Measurements from ENCODE around the gene EPB41L3.
"Not testable (repeated sequence)": the region's sequence is repeated elsewhere in the genome, so short reads cannot be mapped to it uniquely, and the experiment has no call there.

The EPB41L3 gene

GRCh38 chr18:5543773-5544389 lies at the start of gene EPB41L3:
Gene EPB41L3, minus strand, starts transcription at chr18:5543997. Its CDS starts 54,814 bp downstream, at chr18:5489183.
- no peak for DNase-seq

GRCh38 chr18:5588529-5588928 lies 44.7 kb upstream of the EPB41L3 start:
- DNase-seq, result no peak

GRCh38 chr18:5585653-5586052 lies 41.9 kb upstream of the EPB41L3 start:
- DNase-seq, result no peak

DNA sequence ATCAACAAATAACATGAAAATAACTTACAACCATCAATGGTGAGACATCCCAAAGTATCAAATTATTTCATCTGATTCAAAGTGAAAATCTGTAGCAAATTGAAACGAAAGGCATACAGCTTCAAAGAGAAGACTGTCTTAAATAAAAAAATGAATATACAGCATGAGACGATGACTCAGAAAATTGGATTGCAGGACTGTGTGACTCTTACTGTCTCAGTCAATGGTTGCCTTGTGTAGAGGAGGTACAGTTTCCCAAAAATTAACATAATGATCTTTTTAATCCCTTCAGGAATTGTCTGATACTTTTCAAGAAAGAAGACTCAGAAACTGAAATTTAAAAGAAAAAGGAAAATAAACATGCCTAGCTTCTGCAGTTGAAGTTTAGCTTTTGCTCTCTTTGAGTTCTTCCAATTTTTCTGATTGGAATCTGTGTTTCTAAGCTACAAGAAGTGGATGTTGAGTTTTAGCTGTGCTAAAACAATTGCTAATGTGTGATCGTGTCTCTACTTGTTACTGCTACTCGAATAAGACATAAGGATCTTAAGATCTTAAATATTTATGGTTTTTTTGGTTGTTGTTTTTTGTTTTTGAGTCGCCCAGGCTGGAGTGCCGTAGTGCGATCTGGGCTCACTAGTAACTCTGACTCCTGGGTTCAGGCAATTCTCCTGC lies 41.1 kb upstream of the EPB41L3 start:
- DNase-seq, result no peak

- DNase-seq, result no peak
These were observed 39.3 kb upstream of the EPB41L3 start for GRCh38 chr18:5582849-5583681.

- DNase-seq, result no peak
These were observed 38.3 kb upstream of the EPB41L3 start for GRCh38 chr18:5582076-5582475.

DNA sequence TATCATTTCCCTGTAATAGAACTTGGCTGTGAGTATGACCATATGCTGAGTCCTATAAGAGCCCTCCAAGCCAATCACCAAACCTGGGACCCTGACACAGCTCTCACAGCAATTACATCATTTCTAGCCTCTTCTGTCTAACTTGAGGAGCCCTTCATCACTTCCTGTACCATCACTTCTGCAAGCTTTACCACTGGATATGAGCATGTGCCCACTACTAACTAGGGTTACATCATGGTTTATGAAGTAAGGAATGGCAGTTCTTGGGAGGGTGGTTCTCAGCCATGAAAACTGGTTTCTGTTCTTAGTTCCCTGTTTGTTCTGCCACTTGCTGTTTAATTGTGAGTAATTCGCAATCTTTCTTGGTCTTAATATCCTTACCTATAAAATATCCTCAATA lies 31.0 kb upstream of the EPB41L3 start:
- DNase-seq, result no peak

DNA sequence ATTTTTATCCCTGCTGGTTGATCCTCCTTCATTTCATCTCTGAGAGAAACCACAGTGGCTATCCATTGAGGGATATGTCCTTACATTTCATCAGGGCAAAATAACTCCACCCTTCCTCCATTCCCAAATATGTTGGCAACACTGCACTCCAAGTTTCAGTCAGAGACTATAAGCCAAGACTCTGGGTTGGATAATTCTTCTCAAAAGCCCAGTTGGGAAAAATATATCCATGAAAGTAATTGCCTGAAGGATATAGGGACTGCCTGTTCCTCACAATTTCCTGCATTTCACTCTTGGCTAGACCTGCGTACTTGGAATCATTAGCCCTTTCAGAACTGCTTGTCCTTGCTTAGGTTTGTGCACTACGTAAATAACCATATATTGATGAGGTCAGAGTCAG lies 27.9 kb upstream of the EPB41L3 start:
- DNase-seq, result no peak

DNA sequence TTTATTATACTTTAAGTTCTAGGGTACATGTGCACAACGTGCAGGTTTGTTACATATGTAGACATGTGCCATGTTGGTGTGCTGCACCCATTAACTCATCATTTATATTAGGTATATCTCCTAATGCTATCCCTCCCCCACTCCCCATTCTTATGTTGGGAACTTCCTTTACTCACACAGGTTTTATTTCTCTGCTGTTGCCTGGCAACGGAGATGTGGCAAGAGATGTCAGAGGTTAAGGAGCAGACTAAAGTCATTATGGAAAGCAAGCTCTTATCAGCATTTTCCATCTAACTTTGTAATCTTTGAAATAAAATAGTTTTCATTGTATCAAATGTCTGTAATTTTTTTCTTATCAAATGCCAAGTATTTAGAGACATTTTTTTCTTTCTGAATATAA lies 26.8 kb upstream of the EPB41L3 start:
- not testable (repeated sequence) for DNase-seq

- DNase-seq, result no peak
These were observed 24.6 kb upstream of the EPB41L3 start for GRCh38 chr18:5568416-5568815.

DNA sequence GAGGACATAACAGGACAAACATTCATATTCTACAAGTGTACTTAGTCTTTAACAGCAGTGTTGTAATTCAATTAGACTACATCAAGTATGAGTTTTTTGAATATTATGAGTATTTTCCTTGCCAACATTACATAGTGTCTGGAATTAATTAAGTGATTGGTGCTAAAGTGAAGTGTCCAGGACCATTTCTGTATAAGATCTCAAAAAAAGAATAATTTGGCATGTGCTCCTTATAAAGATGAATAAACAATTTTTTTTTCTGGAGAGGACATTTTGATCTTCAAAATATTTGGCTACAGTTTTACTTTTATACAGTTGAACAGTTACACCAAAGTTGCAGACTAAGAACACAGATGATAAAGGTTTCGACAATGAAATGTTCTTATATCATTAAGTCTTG lies 15.1 kb upstream of the EPB41L3 start:
- DNase-seq, result no peak

DNA sequence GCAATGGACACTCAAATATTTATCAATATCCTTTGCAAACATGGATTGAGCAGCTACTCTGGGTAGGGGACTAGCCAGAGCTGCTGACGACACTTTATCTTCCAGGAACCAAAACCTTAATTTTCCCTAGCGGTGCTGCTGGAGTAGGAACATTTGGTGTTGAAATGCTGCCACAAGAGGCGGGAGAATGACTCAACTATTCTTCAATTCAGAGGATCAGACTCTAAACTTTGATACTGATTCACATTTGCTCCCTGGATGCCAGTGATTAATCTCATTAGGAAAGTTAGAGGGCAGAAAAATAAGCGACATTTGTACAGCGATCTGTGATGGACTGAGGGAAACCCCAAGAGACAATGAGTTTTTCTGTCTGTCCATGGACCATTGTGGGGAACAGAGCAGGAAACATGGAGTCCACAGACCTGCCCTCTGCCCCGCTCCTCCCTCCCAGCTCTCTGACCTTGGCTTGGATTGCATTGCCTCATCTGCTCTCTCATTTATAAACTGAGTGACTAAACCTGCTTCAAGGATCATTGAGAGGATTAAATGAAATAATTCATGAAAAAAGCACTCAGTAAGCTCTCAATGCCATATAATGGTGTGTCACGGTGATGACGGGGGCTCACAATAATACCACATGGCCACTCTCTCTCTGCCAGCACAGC lies 12.6 kb upstream of the EPB41L3 start:
- DNase-seq, result no peak

DNA sequence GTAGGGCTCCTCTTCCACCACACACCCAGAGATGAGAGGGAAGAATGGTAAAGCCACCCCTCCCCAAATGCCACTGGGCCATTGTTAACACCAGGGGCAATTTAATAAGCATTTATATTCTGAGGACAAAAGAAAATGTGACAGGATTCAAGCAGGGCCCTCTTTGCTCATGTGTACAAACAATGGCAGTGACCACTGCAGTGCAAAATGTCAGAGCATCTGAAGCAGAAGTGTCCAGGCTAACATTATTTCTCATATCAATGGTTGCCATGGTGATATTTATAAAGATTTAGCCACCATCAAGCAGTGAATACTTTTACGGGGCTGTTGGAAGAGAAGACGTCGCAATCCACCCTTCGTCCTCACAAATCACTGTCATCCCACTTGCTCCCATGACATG lies 10.8 kb upstream of the EPB41L3 start:
- DNase-seq, result no peak

DNA sequence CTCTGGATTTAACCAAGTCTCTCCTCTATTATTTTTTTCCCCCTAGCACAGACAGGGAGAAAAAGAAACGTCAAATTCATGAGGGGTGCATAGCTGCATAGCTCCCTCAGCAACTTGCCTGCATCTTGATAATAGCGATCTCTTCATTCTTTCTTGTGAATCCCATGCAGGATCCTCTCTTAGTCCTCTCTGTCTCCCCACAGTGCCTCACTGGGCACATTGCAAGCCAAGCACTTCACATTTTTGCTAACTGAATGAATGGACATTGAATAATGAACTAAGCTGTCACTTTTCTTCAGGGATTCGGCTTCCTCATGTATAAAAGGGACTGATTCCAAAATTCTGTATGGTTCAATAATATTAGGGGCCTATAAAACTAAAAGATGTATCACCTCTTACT lies 2.9 kb upstream of the EPB41L3 start:
- no peak for DNase-seq

DNA sequence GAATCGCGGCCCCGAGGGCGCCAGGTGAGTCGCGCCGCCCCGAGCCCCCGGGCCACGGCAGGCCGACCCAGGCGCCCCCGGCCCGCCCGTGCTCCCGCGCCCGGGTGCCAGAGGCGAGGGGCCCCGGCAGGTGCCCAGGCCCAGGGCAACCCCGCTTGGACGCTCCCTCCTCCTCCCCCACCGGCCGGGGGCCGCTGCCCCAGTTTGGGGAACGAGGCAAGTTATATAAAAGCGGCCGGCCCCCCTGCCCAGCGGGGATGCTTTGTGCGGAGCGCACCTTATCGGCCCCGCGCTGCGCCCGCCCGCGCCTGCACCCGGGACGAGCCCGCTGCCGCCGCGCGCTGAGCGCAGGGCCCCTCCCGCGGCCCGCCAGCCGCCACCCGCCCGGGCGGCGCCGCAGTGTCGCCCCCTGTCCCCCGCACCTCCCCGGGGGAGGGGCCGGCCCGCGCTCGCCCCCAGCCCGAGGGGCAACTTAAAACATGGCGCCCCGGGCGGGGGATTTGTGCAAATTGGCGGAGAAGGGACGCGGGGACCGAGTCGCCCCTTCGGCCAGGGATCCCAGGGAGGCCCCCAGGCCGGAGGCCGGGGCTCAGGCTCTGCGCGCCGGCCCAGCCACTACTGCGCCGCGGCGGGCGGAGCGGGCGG lies 639 bp downstream of the EPB41L3 start:
- DNase-seq, result no peak

GRCh38 chr18:5542515-5543035 lies 1.2 kb downstream of the EPB41L3 start:
- DNase-seq, result no peak

- DNase-seq, result no peak
These were observed 2.2 kb downstream of the EPB41L3 start for GRCh38 chr18:5541644-5542043.

- DNase-seq, result no peak
These were observed 4.4 kb downstream of the EPB41L3 start for GRCh38 chr18:5539391-5539790.

DNA sequence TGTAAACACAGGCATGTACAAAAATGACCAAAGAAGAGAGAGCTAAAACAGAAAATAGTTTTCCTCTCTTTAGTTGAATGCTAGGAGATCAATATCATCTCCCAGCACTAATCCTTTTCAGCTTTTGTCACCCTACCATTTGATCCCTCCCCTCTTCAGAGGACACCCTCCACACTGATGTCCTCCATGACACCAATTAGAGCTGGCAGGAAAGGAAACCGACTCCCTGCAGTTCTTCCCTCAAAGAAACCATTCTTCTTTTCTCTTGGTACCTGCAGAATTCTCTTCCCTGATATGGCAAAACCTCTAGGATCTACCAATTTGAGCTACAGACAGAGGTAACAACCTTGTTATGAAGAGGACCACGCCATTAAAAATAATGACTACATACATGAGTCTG lies 5.3 kb downstream of the EPB41L3 start:
- DNase-seq, result no peak

DNA sequence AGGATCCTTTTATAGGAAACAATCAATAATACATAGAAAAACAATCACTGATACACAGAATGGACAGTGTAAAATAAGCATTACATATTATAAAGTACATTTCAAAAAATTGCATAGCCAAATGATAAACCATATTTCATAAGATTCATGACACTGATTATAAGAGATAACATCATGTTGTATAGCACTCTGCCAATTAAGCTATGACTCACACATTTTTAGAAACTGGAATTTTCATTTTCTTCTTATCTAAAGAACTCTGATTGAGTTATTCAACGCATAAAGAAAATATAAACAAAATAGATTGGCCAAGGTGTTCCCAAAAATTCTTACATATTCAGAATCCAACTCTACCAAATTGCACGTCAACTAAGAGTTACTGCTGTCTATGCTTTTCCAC lies 5.9 kb downstream of the EPB41L3 start:
- DNase-seq, result no peak

- DNase-seq, result no peak
These were observed 9.0 kb downstream of the EPB41L3 start for GRCh38 chr18:5534845-5535244.

DNA sequence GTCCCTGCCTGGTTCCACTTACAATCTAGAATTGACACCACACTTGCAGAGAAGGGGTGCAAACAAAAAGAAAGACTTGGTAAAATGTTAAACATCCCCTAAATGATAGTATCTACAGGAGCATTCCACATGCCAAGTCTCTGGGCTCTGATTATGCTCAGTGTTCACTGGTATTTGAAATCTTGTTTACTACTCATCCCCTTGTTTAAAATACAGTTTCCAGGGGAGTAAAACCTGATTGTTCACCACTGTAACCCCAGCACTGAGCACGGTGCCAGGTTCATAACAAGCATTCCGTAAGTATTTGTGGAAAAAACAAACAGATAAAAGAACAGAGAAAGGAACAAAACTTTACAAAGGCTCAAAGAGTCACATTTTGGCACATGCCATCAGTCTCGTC lies 11.7 kb downstream of the EPB41L3 start:
- DNase-seq, result no peak
